ENCODE results near the gene STK24. TPM values are rescaled to one million over a fixed set of nuclear protein-coding genes. Genes with fewer than 3 reads are reported as not detected.

STK24 gene
- total and polyA plus RNA-seq, 2 of the 8 experiments (the other 6 are each of a cell fraction or from before 2014, with no cell fraction given), result 62.8 to 143 TPM

DNA sequence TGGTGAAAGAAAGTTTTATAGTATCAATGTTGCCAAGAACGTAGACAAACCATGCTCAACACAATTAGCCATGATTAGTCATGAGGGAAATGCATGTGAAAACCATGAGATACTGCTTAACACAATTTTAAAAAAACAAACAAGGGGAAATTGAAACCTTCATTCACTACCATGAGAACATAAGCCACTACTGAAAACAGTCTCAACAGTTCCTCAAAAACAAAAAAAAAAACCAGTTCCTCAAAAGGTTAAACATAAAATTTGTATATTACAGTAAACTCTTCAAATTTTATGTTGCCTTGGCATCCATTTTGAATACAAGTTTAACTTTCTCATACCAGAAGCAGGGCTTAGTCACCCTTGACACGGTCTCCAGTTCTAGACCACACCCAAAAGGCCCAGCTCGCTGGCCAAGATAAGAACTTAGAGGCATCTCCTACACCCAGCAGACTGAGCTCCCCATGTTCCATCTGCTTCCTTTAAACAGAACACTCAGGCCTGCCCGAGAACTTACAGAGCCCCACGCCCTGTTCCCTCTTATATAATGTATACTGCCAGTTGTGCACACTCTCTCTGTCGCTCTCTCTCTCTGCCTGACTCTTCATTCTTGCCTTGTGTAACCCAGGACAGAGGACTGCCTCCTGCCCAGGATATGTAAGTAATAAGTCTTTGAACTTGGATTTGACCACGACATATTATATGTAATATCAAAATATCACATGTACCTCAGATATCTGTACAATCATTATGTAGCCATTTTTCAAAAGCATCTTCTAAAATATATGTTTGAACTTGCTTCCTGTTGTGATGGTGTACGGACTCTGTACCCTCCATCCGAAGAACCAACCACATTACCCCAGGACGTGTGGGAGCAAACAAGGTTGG lies 67.4 kb downstream of the STK24 start:
- no peak overlapping the region; the same call in 1 of the 2 replicates for H2BK12ac ChIP-seq (ENCODE audit: low read depth, low read length)
- no peak overlapping the region for H4K91ac ChIP-seq (replicated peaks; ENCODE audit: insufficient read length, low read length)
- no peak overlapping the region for H3K27ac ChIP-seq (ENCODE audit: low read depth, low read length)
- peak overlapping the region; percentile 13; the same call in 1 of the 2 replicates for H3K18ac ChIP-seq (ENCODE audit: extremely low read depth, low read length)
- H3K4me3 ChIP-seq (ENCODE audit: extremely low read depth in 1 of 4, insufficient read depth in 2 of 4, low read depth in 3 of 4, low read length in 4 of 4), result no peak overlapping the region
- peaks cover 6 to 22% (median 17%) of the 10 kb centered on the region in 4 experiments for H3K4me1 ChIP-seq (replicated peaks in 1 of 4; ENCODE audit: control insufficient read depth in 3 of 4, insufficient read depth in 4 of 4, low read length in 3 of 4)
- no peak overlapping the region for H2AFZ ChIP-seq (ENCODE audit: low read length)
- H4K20me1 ChIP-seq (replicated peaks in 1 of 2; ENCODE audit: control insufficient read depth in 1 of 2, insufficient read depth in 2 of 2, low read length in 2 of 2), result peaks cover 18 to 25% of the 10 kb centered on the region in 2 experiments
- CTCF ChIA-PET (ENCODE audit: partially characterized antibody), result interaction anchor here (0.5 to 4.1 kb wide), 12 partner anchors 14 to 116 kb away, joined by 3 to 18 read pairs (median 3); no protein-coding TSS in a partner anchor
- no peak overlapping the region for H2BK15ac ChIP-seq (ENCODE audit: low read length)
- H2BK120ac ChIP-seq (replicated peaks; ENCODE audit: low read depth, low read length), result no peak overlapping the region
- no peak overlapping the region for H2BK20ac ChIP-seq (ENCODE audit: low read length)
- TF ChIP-seq RBBP5 (IDR thresholded peaks at IDR 0.05; ENCODE audit: borderline replicate concordance, low read depth, low read length) (no peak), HDAC2 (IDR thresholded peaks at IDR 0.05; ENCODE audit: borderline replicate concordance in 1 of 2, low read depth in 2 of 2, low read length in 2 of 2) (no peak), BACH1 (IDR thresholded peaks at IDR 0.05; ENCODE audit: low read length) (no peak), CHD1 (IDR thresholded peaks at IDR 0.05; ENCODE audit: low read depth, low read length) (no peak), SP4 (IDR thresholded peaks at IDR 0.05; ENCODE audit: low read length) (no peak), SRF (IDR thresholded peaks at IDR 0.05; ENCODE audit: low read depth, low read length) (no peak), JUN (IDR thresholded peaks at IDR 0.05; ENCODE audit: low read depth, low read length) (no peak), SP1 (IDR thresholded peaks at IDR 0.05; ENCODE audit: low read depth, low read length) (no peak), CREB1 (IDR thresholded peaks at IDR 0.05) (no peak), CEBPB (IDR thresholded peaks at IDR 0.05; ENCODE audit: low read depth, low read length) (no peak)
- TF ChIP-seq, protein P1, sequence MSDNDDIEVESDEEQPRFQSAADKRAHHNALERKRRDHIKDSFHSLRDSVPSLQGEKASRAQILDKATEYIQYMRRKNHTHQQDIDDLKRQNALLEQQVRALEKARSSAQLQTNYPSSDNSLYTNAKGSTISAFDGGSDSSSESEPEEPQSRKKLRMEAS (IDR thresholded peaks at IDR 0.05), result no peak
- no peak for DNase-seq (ENCODE audit: low read depth in 1 of 2, low spot score in 2 of 2)
- H3K79me2 ChIP-seq (ENCODE audit: control insufficient read depth in 1 of 2, insufficient read depth in 2 of 2, low read length in 2 of 2), result peaks cover 5 to 93% of the 10 kb centered on the region in 2 experiments; a peak in 3 of 4 replicates
- H3K4me2 ChIP-seq (ENCODE audit: insufficient read depth in 1 of 2, low read depth in 2 of 2, low read length in 2 of 2), result no peak overlapping the region
- no peak overlapping the region for H4K5ac ChIP-seq (ENCODE audit: insufficient read length, low read depth, low read length)
- FAIRE-seq, result no peak
- H3K4ac ChIP-seq (replicated peaks; ENCODE audit: insufficient read length, low read depth, low read length), result no peak overlapping the region
- H3K23ac ChIP-seq (ENCODE audit: insufficient read length), result no peak overlapping the region
- H3K36me3 ChIP-seq (ENCODE audit: control insufficient read depth in 2 of 4, insufficient read depth in 4 of 4, low read length in 3 of 4), result no peaks in the 10 kb centered on the region
- peaks cover 23% of the 10 kb centered on the region; the same call in 1 of the 2 replicates for H3K79me1 ChIP-seq (ENCODE audit: low read depth, low read length)
- POLR2A ChIA-PET (ENCODE audit: partially characterized antibody), result interaction anchor here (0.6 to 1.4 kb wide), 3 partner anchors 20 to 188 kb away, joined by 3 to 4 read pairs (median 3); partner anchors contain the start of gene STK24
- H2AK5ac ChIP-seq (ENCODE audit: low read depth, low read length), result no peak overlapping the region
- H2BK5ac ChIP-seq (ENCODE audit: low read depth, low read length), result no peak overlapping the region
- H3K9me3 ChIP-seq (ENCODE audit: insufficient read depth in 2 of 2, low read depth in 1 of 2, low read length in 1 of 2), result no peaks in the 10 kb centered on the region
- H3K23me2 ChIP-seq (ENCODE audit: low read depth, low read length), result no peaks in the 10 kb centered on the region
- 89% methylated on average over 10 of the region's 10 CpGs; no CpG with 5 or more reads in 1 of the 2 experiments for WGBS, 2 experiments (ENCODE audit: extremely low coverage in 1 of 2, insufficient coverage in 1 of 2, insufficient read length in 1 of 2, insufficient replicate concordance in 2 of 2, low coverage in 1 of 2, low lambda C conversion rate in 2 of 2, missing lambda C conversion rate in 1 of 2)
- H3K27me3 ChIP-seq (replicated peaks in 1 of 4; ENCODE audit: control insufficient read depth in 3 of 4, extremely low read depth in 1 of 4, insufficient read depth in 3 of 4, low read length in 3 of 4), result no peaks in the 10 kb centered on the region
- H3K9ac ChIP-seq (replicated peaks in 1 of 4; ENCODE audit: extremely low read depth in 1 of 4, low read depth in 3 of 4, low read length in 3 of 4), result no peak overlapping the region
- H3K14ac ChIP-seq (ENCODE audit: insufficient read length), result no peak overlapping the region
- no peak overlapping the region for H4K8ac ChIP-seq (ENCODE audit: extremely low read depth, insufficient read depth, low read length)
- no peak overlapping the region for H3K56ac ChIP-seq (replicated peaks; ENCODE audit: insufficient read length, low read depth, low read length)
